GM06990 (cell line): Measurements from ENCODE around the gene STUM.

Experiments used
- DNase-seq: peaks from one replicate; pipeline ENCODE4 v3.0.0-alpha.2; 2011; ENCODE audit not compliant: insufficient read length; ENCODE audit errors: extremely low read depth
- H3K27me3 ChIP-seq: replicated peaks from 2 replicates; pipeline ENCODE4 v1.6.0; 2011; ENCODE audit warnings: low read length; ENCODE audit not compliant: control insufficient read depth, insufficient read depth
- H3K36me3 ChIP-seq: 2 replicates; pipeline ENCODE4 v1.5.1; 2011; ENCODE audit warnings: low read length; ENCODE audit not compliant: control insufficient read depth, insufficient read depth
- H3K4me3 ChIP-seq: replicated peaks from 2 replicates; pipeline ENCODE4 v1.5.1; 2011; ENCODE audit warnings: low read depth, mild to moderate bottlenecking, control low read depth, low read length
- TF ChIP-seq, protein P1 (sequence below): IDR thresholded peaks from 2 replicates; pipeline ENCODE4 v1.5.1; 2011; ENCODE audit warnings: low read length, control low read depth, mild to moderate bottlenecking, inconsistent platforms; ENCODE audit not compliant: insufficient read depth, poor library complexity, severe bottlenecking

The STUM gene

DNA sequence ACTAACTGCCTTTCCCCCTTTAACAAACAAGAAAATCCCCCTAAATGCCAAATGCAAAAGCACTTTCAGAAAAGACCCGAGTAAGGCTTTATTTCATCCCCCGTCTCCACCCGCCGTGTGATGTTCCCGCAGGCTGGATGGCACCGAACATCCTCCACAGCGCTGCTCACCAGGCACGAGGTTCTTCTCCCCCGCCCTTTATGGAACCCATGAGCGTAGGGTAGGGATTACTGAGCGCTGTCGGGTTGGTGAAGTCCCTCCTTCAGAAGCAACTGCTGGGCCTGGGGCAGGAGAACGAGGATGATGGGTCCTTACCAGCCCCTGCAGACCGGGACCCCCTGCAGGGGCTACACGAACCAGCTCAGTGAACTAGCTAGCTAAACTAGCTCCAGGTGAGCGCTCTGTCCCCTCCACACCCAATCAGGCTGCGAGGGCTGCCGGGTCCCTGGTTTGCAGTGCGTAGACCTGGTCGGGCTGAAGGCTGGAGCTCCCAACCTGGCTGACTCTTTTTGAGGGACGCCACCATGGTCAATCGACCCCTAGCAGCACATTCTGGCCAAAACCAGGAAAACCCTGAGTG, 110.1 kb downstream of the STUM start:
- no peak for DNase-seq
- Histone ChIP-seq H3K4me3 (no peak overlapping the region), H3K27me3 (no peaks in the 10 kb centered on the region), H3K36me3 (peaks cover 4% of the 10 kb centered on the region)
- TF ChIP-seq, protein P1, sequence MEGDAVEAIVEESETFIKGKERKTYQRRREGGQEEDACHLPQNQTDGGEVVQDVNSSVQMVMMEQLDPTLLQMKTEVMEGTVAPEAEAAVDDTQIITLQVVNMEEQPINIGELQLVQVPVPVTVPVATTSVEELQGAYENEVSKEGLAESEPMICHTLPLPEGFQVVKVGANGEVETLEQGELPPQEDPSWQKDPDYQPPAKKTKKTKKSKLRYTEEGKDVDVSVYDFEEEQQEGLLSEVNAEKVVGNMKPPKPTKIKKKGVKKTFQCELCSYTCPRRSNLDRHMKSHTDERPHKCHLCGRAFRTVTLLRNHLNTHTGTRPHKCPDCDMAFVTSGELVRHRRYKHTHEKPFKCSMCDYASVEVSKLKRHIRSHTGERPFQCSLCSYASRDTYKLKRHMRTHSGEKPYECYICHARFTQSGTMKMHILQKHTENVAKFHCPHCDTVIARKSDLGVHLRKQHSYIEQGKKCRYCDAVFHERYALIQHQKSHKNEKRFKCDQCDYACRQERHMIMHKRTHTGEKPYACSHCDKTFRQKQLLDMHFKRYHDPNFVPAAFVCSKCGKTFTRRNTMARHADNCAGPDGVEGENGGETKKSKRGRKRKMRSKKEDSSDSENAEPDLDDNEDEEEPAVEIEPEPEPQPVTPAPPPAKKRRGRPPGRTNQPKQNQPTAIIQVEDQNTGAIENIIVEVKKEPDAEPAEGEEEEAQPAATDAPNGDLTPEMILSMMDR, result no peak
